Tongue (tissue), 2 donors: ENCODE results near the gene CENPVL1. TPM values are rescaled to one million over a fixed set of nuclear protein-coding genes. Genes with fewer than 3 reads are reported as not detected.
"Not testable (repeated sequence)": the region's sequence is repeated elsewhere in the genome, so short reads cannot be mapped to it uniquely, and the experiment has no call there.

Experiments used
- DNase-seq: peaks from one replicate; pipeline ENCODE4 v3.0.0-alpha.2; 2015
- total RNA-seq: library from RNA; depleted of rRNA; stranded (reverse); fragments of >200 nt; gene quantifications from one replicate; pipeline ENCODE4 v1.2.3, GENCODE V29; 2014

The CENPVL1 gene
- not detected for total RNA-seq

DNA sequence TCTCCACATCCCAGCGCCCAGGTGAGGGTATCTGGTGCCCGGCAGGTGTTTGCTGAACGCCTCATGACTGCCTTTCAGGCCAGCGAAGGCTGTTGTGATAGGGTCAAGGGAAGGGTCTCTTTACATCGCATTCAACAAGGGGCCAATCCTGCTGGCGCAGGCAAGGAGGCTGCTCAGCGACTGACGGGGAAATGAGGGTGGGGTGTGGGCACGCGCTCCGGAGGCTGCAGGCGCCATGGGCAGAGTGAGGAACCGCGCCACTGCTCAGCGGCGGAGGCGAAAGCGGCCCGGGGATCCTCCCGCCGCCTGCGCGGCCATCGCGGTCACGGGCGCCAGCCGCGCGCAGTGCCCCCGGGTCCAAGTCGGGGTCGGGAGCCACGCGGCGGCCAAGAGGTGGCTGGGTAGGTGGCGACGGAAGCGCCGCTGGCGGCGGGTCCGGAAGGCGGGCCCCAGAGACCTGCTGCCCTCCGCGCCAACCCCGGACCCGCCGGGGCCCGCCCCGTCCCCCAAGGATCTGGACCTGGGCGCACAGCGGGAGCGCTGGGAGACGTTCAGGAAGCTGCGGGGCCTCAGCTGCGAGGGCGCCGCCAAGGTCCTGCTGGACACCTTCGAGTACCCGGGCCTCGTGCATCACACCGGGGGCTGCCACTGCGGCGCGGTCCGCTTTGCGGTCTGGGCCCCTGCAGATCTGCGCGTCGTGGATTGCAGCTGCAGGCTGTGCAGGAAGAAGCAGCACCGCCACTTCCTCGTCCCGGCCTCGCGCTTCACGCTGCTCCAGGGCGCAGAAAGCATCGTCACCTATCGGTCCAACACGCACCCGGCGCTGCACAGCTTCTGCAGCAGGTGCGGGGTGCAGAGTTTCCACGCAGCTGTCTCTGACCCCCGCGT is at the start of gene CENPVL1:
CENPVL1 (plus strand) TSS at position 236 of the 888 bp plus-strand sequence; CDS start at position 236, 0 bp downstream.
- DNase-seq: not testable (repeated sequence)

DNA sequence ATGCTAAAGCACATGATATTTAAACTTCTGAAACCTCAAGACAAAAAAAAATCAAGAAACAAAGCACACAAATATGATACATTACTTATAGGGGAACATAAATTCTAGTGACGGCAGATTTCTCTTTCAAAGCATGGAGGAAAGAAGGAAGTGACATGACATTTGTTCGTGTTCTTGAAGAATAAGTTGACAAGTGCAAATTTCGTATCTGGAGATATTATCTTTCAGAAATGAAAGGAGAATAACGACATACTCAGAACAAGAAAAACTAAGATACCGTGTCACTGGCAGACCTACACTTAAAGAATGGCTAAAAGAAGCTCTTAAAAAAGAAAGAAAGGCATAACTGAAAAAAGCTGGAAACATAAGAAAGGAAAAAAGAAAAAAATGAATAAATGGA is 44.3 kb upstream of the CENPVL1 start:
- DNase-seq: no peak

DNA sequence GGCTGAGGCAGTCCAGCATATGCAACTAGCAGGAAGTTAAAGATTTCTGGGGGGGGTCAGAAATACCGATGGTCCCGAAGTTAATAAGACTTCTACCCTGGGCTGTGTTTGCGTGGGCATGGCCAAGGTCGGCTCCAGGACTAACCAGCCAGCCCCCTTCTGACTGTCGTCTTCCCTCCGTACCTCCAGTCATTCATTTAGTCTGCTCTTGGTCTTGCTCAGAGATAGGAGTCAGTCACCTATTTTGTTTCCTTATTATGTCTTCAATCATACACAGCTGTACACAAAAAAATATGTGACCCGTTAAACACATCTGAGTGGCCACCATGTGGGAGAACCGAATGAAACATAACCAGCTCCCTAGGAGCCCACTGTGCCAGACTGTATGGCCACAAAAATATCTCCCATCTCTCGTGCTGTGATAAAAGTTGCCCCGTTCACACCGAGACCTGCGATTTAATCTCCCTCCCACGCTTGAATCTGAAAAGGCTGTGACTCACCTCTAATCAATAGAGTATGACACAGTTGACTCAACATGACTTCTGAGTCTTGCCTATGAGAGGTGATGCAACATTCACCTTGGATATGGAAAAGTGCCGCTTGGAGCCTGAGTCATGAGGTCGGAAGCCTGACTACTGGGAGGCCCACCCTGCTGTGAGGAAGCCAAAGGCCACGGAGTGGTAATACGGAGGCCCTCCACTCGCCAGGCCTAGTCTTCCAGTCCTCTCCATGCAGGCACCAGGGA is 30.5 kb upstream of the CENPVL1 start:
- DNase-seq: not testable (repeated sequence)

DNA sequence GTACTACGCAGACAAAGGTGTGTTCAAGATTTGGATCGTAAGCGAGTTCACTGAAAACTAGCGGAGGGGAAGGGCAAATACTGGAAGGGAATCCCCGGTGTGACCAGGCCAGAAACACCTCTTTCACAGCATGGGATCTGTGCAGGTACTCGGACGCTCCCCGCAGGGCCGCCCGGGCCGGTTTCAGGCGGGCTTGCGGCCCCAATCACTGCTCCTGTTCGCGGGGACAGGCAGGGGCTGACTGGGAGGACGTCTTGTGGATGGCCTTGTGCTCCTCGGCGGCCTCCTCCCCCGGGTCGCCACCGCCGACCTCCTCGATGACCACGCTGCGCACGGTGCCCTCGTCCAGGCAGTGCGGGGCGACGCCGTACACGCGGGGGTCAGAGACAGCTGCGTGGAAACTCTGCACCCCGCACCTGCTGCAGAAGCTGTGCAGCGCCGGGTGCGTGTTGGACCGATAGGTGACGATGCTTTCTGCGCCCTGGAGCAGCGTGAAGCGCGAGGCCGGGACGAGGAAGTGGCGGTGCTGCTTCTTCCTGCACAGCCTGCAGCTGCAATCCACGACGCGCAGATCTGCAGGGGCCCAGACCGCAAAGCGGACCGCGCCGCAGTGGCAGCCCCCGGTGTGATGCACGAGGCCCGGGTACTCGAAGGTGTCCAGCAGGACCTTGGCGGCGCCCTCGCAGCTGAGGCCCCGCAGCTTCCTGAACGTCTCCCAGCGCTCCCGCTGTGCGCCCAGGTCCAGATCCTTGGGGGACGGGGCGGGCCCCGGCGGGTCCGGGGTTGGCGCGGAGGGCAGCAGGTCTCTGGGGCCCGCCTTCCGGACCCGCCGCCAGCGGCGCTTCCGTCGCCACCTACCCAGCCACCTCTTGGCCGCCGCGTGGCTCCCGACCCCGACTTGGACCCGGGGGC is 28.2 kb upstream of the CENPVL1 start:
- DNase-seq: not testable (repeated sequence)

DNA sequence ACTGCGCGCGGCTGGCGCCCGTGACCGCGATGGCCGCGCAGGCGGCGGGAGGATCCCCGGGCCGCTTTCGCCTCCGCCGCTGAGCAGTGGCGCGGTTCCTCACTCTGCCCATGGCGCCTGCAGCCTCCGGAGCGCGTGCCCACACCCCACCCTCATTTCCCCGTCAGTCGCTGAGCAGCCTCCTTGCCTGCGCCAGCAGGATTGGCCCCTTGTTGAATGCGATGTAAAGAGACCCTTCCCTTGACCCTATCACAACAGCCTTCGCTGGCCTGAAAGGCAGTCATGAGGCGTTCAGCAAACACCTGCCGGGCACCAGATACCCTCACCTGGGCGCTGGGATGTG is 27.6 kb upstream of the CENPVL1 start, which contains the start of gene CENPVL2:
CENPVL2 (minus strand) TSS at position 112 of the 343 bp plus-strand sequence; CDS start at position 112, 0 bp downstream.
- not testable (repeated sequence) for DNase-seq

DNA sequence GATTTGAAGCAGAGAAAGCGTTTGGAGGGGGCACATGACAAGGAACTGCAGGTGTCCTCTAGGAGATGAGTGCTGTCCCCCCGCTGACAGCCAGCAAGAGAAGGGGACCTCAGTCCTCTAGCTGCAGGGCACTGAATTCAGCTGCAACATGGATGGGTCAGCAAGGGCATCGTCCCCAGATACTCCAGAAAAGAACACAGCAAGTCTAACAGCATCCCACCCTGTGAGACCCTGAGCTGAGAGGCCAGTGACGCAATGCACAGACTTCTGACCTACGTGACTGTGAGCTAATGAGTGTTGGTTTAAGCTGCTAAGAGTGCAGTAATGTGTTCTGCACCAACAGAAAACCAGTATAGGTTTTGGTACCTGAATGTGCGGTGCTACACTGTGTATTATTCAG is 16.1 kb upstream of the CENPVL1 start:
- DNase-seq: no peak

DNA sequence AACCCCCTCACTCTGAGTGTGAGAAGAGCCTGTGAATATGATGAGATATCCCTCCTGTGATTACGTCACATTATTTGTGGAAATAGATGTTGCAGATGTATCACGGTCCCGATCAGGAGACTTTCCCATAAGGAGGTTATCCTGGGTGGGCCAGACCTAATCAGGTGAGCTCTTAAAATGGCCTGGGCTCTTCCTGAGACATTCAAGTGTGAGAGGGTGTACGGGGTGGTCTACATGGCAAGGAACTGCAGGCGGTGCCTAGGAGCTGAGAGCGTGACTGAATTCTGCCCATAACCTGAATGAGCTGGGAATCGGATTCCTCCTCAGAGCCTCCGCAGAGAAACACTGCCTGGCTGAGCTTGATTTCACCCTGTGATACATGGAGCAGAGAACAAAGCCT is 12.9 kb upstream of the CENPVL1 start:
- DNase-seq: no peak

DNA sequence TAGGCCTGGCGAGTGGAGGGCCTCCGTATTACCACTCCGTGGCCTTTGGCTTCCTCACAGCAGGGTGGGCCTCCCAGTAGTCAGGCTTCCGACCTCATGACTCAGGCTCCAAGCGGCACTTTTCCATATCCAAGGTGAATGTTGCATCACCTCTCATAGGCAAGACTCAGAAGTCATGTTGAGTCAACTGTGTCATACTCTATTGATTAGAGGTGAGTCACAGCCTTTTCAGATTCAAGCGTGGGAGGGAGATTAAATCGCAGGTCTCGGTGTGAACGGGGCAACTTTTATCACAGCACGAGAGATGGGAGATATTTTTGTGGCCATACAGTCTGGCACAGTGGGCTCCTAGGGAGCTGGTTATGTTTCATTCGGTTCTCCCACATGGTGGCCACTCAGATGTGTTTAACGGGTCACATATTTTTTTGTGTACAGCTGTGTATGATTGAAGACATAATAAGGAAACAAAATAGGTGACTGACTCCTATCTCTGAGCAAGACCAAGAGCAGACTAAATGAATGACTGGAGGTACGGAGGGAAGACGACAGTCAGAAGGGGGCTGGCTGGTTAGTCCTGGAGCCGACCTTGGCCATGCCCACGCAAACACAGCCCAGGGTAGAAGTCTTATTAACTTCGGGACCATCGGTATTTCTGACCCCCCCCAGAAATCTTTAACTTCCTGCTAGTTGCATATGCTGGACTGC is 2.8 kb downstream of the CENPVL1 start:
- not testable (repeated sequence) for DNase-seq

DNA sequence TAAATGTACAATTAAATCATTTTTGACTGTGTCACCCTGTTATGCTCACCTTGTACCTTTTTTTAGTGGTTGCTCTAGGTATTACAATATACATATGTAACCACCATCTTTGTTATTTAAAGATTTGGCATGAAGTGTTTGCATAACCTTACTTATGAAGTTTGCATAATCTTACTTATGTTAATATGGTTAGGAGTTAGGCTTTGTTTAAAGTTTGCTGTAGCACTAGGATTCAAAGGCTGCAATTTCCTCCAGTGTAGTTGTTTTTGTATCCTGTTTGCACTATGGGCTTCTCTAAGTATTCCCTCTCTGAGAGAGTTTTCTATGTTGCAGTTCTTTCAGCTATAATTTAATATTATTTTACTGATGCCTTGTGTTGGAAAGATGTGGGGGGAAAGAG is 17.9 kb downstream of the CENPVL1 start:
- no peak for DNase-seq

DNA sequence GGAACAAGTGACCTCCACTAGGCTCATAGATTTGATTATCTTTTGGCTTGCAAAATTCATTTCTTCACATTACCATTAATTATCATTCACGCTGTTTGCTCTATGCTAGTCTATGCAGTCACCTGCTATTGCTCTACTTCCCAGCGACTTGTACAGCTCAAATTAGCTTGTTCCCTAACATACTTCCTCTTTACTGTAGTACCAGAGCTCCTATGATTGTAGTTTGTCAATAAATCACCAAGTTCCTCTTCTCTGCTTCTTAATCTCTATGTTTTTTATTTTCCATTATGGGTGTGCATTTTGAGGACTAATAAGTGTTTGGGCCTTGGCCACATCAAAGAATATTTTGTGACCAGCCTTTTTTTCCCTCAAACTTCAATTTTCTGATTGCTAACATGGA is 26.8 kb downstream of the CENPVL1 start:
- no peak for DNase-seq

DNA sequence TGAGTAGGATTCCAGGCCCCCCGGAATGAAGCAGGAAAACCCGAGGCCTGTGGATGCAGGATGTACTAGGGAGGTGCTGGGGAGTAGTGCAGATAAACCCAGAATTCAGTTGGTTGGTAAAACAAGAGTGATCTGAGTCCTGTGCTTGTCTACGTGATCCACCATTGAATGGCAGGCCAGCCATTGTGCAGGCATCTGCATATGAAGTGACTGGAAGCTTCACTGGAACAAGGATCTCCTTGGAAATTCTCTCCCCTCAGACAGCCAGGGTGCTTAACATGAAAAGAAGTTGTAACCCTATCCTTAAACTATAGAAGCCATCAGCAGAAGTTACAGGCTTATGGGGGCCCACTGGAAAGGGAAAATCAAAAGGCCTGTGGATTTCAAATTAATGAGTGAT is 32.3 kb downstream of the CENPVL1 start:
- DNase-seq: no peak

DNA sequence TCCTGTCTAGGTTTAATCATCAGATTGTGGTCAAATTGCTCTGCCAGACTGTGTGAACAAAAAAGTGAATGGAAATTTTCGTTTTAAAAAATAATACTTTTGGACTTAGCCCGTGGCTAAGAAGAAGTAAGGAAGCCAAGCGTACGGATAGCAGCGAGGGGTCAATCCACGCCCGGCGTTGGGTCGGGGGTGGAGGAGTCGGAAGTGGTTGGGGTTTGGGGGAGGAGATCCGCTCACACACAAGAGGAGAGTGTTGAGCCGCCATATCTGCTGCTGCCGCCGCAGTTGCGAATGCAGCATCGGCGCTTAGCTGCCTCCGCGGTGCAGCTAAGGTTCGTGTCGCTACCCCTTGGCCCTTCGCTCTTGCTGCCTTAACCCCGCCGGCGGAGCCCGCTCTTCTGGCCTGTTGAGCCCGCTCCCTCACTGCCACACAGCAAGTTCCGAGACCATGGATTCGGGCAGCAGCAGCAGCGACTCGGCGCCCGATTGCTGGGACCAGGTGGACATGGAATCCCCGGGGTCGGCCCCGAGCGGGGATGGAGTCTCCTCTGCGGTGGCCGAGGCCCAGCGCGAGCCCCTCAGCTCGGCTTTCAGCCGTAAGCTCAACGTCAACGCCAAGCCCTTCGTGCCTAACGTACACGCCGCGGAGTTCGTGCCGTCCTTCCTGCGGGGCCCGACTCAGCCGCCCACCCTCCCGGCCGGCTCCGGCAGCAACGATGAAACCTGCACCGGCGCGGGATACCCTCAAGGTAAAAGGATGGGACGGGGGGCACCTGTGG is 33.1 kb downstream of the CENPVL1 start, which contains the start of gene GSPT2:
GSPT2 (plus strand) TSS at position 264 of the 779 bp plus-strand sequence; CDS start at position 449, 185 bp downstream.
- peak; percentile 86 for DNase-seq

DNA sequence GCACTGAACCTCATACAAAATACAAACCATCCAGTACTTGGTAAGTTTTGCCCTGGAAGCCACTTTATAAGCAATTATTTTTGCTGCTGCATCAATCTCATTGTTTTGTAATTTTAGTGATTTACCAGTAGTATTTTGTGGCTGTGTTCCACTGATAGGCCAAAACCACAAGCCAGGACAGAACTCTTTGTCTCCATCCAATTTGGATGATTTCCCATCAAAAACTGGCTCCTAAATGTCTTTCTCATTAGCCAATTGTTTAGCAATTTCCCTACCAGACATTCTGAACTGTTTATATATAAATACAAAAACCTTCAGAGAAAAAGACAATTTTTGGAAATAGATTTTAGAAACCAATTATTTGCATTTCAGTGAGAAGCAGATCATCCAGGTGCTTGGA is 37.4 kb downstream of the CENPVL1 start:
- no peak for DNase-seq

DNA sequence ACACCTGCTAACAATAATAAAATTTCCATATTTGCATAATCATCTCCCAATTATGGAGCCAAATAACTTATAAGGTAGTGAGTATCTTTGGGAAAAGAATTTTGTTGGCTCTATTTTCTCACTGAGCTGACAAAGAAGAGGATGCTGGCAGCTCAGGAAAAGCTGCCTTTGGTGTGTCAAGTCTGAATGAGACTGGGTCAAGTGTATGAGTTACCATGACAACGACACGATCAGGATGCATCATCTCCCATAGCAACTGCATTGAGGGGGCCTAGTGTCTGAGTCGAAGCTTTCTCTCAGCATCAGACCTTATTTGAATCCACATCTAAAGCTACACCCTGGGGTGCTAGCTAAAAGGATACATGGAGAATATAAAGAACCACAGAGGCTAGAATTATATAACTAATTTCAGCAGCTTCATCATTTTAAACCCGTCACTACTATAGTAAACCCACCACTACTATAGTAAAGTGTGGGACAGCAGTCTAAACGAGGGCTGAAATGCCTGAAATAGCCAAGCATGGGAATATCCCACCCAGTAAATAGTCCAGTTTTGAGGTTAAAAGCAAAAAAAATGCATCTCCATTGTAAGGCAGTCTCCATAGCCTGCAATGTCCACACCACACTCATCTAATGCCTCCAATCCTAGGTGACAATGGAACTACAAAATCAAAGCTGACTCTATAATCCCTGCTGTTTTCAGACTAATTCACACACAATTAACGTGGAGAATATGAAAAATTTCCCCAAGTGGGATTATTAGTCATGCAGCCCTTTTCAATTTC is 48.9 kb downstream of the CENPVL1 start:
- no peak for DNase-seq

DNA sequence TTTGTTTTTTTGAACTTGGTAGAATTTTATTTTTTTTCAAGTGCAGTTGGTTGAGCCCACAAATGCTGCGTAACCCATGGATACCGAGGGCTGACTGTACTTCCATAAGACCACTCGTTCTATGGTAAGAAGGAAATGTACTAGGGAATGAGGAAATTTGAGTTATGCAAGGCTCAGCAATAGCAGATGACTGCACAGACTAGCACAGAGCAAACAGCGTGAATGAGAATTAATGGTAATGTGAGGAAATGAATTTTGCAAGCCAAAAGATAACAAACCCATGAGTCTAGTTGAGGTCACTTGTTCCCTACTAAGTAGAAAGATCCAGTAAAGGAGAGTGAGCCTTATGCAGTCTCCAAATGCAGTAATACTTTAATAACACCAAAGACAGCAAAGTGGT is 50.3 kb downstream of the CENPVL1 start:
- no peak for DNase-seq
